ENCODE measurements around the gene SLC6A19. TPM values are rescaled to one million over a fixed set of nuclear protein-coding genes. Genes with fewer than 3 reads are reported as not detected.

The SLC6A19 gene
- total and polyA plus RNA-seq, 12 donors: under 0.01 TPM; not detected in 11

DNA sequence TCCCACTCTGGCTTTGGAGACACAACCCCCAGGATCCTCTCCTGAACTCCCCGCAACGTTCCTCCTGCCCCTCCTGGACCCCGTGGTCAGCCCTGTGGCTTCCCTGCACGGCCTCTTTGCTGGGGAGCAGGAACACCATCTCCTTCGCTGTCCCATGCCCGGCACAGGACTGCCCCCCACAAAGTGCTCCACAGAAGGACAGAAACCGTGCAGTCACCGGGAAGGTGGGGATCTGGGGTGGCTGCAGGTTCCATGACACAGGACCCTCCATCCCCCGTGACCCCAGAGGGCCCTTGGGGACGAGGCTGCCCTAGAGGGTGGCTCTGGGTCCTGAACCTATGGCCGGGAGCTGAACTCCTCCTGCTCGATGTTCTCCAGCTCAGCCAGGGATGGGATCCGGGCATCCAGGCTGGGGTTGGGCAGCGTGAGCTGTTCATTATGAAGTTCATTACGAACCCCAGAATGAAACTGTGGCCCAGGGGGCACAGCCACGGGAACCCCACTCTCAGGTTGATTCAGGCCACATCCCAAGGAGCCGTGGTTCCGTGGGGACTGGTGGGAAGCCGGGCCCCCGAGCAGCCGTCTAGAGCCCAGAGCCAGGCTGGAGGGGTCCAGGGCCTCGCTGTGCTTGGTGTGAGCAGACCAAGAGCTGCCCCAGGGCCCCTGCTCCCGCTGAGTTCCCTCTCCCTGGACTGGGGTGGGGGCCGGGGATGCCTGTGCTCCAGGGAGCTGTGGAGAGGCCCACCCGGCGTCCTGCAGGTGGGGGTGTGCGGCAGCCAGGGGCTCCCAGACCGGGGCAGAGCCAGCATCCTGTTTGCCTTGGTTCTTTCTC, 684 bp upstream of the SLC6A19 start:
- TF ChIP-seq, protein P1, sequence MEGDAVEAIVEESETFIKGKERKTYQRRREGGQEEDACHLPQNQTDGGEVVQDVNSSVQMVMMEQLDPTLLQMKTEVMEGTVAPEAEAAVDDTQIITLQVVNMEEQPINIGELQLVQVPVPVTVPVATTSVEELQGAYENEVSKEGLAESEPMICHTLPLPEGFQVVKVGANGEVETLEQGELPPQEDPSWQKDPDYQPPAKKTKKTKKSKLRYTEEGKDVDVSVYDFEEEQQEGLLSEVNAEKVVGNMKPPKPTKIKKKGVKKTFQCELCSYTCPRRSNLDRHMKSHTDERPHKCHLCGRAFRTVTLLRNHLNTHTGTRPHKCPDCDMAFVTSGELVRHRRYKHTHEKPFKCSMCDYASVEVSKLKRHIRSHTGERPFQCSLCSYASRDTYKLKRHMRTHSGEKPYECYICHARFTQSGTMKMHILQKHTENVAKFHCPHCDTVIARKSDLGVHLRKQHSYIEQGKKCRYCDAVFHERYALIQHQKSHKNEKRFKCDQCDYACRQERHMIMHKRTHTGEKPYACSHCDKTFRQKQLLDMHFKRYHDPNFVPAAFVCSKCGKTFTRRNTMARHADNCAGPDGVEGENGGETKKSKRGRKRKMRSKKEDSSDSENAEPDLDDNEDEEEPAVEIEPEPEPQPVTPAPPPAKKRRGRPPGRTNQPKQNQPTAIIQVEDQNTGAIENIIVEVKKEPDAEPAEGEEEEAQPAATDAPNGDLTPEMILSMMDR (IDR thresholded peaks at IDR 0.05): no peak
- no peak for TF ChIP-seq POLR2A (IDR thresholded peaks at IDR 0.05)
- 63 to 76% (median 64%) methylated on average over 18 to 28 of the region's 28 CpGs for WGBS, 4 donors
- Histone ChIP-seq H3K4me1 (replicated peaks in 1 of 2) (no peaks in the 10 kb centered on the region), H3K9me3 (replicated peaks in 1 of 3) (no peaks in the 10 kb centered on the region), H3K27me3 (no peaks in the 10 kb centered on the region), H3K27ac (no peak overlapping the region), H3K36me3 (replicated peaks in 1 of 2) (no peaks in the 10 kb centered on the region), H3K4me3 (no peak overlapping the region)
- intact Hi-C loops (cut with DNase I): no loop called here
- no peak for DNase-seq

DNA sequence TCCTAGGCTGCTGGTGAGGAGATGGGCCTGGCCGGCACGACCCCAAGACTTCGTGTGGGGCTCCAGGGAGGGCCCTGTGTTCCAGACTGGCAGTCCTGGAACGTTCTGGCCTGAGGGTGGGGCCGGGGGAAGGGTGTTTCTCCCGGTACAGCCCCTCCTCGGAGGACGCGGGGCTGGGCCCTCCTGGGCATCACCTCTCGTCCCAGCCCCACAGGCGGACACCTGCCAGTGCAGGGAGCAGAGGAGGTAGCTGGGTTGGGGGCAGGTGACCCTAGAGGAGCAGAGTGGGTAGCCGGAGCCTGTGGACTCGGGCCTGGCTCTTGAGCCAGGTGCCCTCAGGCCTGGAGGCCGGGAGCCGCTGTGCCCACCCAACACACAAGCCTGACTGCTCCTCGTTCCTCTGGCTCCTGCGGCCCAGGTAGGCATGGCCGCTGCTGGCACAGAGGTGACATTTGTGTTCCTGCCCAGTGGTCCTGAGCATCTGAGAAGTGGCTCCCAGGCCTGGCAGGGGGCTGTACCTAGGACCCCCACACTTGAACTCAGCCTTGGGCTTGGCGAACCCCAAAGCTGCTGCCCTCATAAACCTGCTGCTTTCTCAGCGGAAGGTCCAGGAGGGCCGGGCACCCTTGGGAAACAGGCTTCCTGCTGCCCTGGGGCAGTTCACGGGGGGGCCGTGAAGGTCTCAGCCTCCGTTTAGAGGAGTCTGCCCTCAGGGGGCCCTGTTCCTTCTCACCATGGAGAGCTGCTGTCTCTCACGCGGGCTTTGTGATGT, 817 bp downstream of the SLC6A19 start:
- no peak overlapping the region for H3K4me3 ChIP-seq
- H3K4me1 ChIP-seq (replicated peaks in 1 of 2): no peaks in the 10 kb centered on the region
- H3K36me3 ChIP-seq (replicated peaks in 1 of 2): no peaks in the 10 kb centered on the region
- 67 to 76% (median 71%) methylated on average over 9 to 26 of the region's 26 CpGs for WGBS, 4 donors
- H3K27me3 ChIP-seq: no peaks in the 10 kb centered on the region
- intact Hi-C loops (cut with DNase I): no loop called here
- no peaks in the 10 kb centered on the region for H3K9me3 ChIP-seq (replicated peaks in 1 of 3)
- TF ChIP-seq POLR2A (IDR thresholded peaks at IDR 0.05): no peak
- TF ChIP-seq, protein P1 (IDR thresholded peaks at IDR 0.05): no peak
- H3K27ac ChIP-seq: no peak overlapping the region
- DNase-seq: no peak

DNA sequence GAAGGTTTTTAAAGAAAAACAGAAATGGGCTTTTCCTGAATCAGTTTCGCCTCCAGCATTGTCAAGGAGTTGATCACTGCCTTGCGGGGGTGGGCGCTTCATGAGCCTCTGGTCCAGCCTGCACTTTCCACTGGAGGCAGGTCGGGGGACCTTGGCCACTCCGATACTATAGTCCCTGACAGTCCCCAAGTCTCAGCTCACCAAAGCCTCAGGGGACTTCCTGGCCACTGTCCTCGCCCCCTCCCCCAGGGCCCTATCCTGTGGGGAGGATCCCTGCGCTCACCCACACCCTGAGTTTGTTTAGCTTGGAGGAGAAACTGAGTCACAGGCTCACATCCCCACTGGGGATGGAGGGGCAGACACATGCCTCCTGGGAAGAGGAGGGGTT, 1.4 kb downstream of the SLC6A19 start:
- 77 to 80% (median 78%) methylated on average over 6 to 7 of the region's 7 CpGs for WGBS, 4 donors
- no peaks in the 10 kb centered on the region for H3K27me3 ChIP-seq
- H3K4me1 ChIP-seq (replicated peaks in 1 of 2): no peaks in the 10 kb centered on the region
- H3K4me3 ChIP-seq: no peak overlapping the region
- H3K36me3 ChIP-seq (replicated peaks in 1 of 2): no peaks in the 10 kb centered on the region
- H3K27ac ChIP-seq: no peak overlapping the region
- intact Hi-C loops (cut with DNase I): no loop called here
- H3K9me3 ChIP-seq (replicated peaks in 1 of 3): no peaks in the 10 kb centered on the region
- no peak for TF ChIP-seq POLR2A (IDR thresholded peaks at IDR 0.05)
- TF ChIP-seq, protein P1 (IDR thresholded peaks at IDR 0.05): no peak
- DNase-seq: no peak

DNA sequence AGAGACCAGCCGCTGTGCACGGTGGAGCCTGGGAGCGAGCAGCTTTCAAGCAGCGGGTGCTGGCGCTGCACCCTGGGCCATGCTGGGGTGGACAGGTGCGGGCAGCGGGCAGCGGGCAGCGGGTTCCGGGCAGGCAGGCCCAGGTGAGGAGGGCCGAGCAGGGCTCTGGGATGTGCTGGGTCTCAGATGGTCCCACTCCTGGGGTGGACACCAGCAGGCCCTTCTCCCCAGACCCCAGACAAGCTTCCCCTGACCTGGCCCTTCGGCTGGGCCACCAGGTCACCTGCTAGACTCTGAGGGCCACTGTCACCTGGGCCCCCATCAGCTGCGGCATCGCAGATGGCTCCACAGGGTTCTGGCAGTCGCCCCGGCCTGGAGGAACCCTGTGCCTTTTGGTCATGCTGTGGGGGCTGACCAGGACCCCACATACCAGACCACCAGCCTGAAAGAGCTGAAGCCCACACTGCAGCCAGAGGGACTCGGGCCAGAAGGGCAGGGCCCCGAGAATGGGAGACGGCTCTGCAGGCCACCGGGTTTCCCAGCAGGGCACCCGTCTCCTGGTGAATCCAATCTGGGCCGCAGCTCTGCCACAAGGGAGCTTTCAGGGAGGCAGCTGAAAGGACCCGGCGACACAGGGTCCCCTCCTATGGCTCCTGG, 2.0 kb downstream of the SLC6A19 start:
- TF ChIP-seq, protein P1 (IDR thresholded peaks at IDR 0.05): no peak
- TF ChIP-seq POLR2A (IDR thresholded peaks at IDR 0.05): no peak
- no peak overlapping the region for H3K27ac ChIP-seq
- H3K27me3 ChIP-seq: no peaks in the 10 kb centered on the region
- no peaks in the 10 kb centered on the region for H3K36me3 ChIP-seq (replicated peaks in 1 of 2)
- H3K4me1 ChIP-seq (replicated peaks in 1 of 2): no peaks in the 10 kb centered on the region
- no peak overlapping the region for H3K4me3 ChIP-seq
- 84 to 94% (median 87%) methylated on average over 9 to 24 of the region's 24 CpGs for WGBS, 4 donors
- no peaks in the 10 kb centered on the region for H3K9me3 ChIP-seq (replicated peaks in 1 of 3)
- intact Hi-C loops (cut with DNase I): no loop called here
- no peak for DNase-seq

Data from adrenal gland (tissue), 12 donors.